Muscle of back (tissue), 11 donors: ENCODE data around the gene REV1. TPM values are rescaled to one million over a fixed set of nuclear protein-coding genes. Genes with fewer than 3 reads are reported as not detected.
"Not testable (repeated sequence)": the region's sequence is repeated elsewhere in the genome, so short reads cannot be mapped to it uniquely, and the experiment has no call there.

Source experiments
- DNase-seq, 3 donors: peaks; one replicate each; pipeline versions ENCODE4 v3.0.0 to v3.0.0-alpha.2; 2013
- polyA plus RNA-seq, 10 donors: library from polyadenylated mRNA; unstranded; fragments of 120-200 nt; gene quantifications; one replicate each; pipeline ENCODE4 v1.2.1, GENCODE V29; 2013; ENCODE audit not compliant: insufficient read length in 10 of 10

Gene REV1
- polyA plus RNA-seq, 10 donors, result 23.4 to 45.4 (median 32.4) TPM

GRCh38 chr2:99404039-99404796 is 85.6 kb downstream of the REV1 start:
- DNase-seq, result no peak

GRCh38 chr2:99403524-99403923 is 86.3 kb downstream of the REV1 start:
- no peak for DNase-seq

- no peak for DNase-seq
Observed at GRCh38 chr2:99403084-99403483, 86.7 kb downstream of the REV1 start.

GRCh38 chr2:99401841-99402240 is 88.0 kb downstream of the REV1 start:
- DNase-seq, result no peak

- DNase-seq, result no peak
Observed at GRCh38 chr2:99399795-99400194, 90.0 kb downstream of the REV1 start.

GRCh38 chr2:99399063-99399462 is 90.8 kb downstream of the REV1 start:
- DNase-seq, result no peak

- no peak for DNase-seq
Observed at GRCh38 chr2:99398303-99398702, 91.5 kb downstream of the REV1 start.

- DNase-seq, result no peak
Observed at GRCh38 chr2:99397266-99397920, 92.4 kb downstream of the REV1 start.

GRCh38 chr2:99395589-99396130 is 94.2 kb downstream of the REV1 start:
- no peak for DNase-seq

GRCh38 chr2:99389946-99390345 is 99.9 kb downstream of the REV1 start:
- DNase-seq, result no peak

- DNase-seq, result peak in 1 of 3 donors; percentile 2
Observed at GRCh38 chr2:99389371-99389770, 100.4 kb downstream of the REV1 start.

- DNase-seq, result no peak
Observed at GRCh38 chr2:99388892-99389291, 100.9 kb downstream of the REV1 start.

- DNase-seq, result no peak
Observed at GRCh38 chr2:99386011-99386410, 103.8 kb downstream of the REV1 start.

- no peak for DNase-seq
Observed at GRCh38 chr2:99382143-99382542, 107.7 kb downstream of the REV1 start.

- no peak for DNase-seq
Observed at GRCh38 chr2:99380376-99381010, 109.3 kb downstream of the REV1 start.

- DNase-seq, result no peak
Observed at GRCh38 chr2:99377879-99378278, 111.9 kb downstream of the REV1 start.

- DNase-seq, result no peak
Observed at GRCh38 chr2:99376254-99376864, 113.5 kb downstream of the REV1 start.

- DNase-seq, result no peak
Observed at GRCh38 chr2:99374747-99375146, 115.1 kb downstream of the REV1 start.

- DNase-seq, result no peak
Observed at GRCh38 chr2:99373144-99373543, 116.7 kb downstream of the REV1 start.

GRCh38 chr2:99368854-99369253 is 121.0 kb downstream of the REV1 start:
- DNase-seq, result not testable (repeated sequence)

GRCh38 chr2:99365661-99366060 is 124.2 kb downstream of the REV1 start:
- DNase-seq, result no peak

- no peak for DNase-seq
Observed at GRCh38 chr2:99356853-99357252, 133.0 kb downstream of the REV1 start.
